Dermis blood vessel endothelial cell (primary cell): Measurements from ENCODE around the gene PLPP3. TPM values are rescaled to one million over a fixed set of nuclear protein-coding genes. Genes with fewer than 3 reads are reported as not detected.
"Not testable (repeated sequence)": the region's sequence is repeated elsewhere in the genome, so short reads cannot be mapped to it uniquely, and the experiment has no call there.

Experiments used
- DNase-seq: peaks from one replicate; pipeline ENCODE4 v3.0.0; 2010
- total RNA-seq: library from RNA; depleted of rRNA; stranded (reverse); fragments of >200 nt; gene quantifications from 2 replicates; pipeline ENCODE4 v1.2.3, GENCODE V29; 2014

Gene PLPP3
- 39.1 and 49.2 TPM in 2 replicates for total RNA-seq

- peak; percentile 93 for DNase-seq
Measured at GRCh38 chr1:56578963-56579875, at the start of gene PLPP3. TSS of gene PLPP3 (minus strand) at chr1:56579563. CDS start at chr1:56579016, 547 bp downstream.

- no peak for DNase-seq
Measured at GRCh38 chr1:56627636-56628039, 48.3 kb upstream of the PLPP3 start.

DNA sequence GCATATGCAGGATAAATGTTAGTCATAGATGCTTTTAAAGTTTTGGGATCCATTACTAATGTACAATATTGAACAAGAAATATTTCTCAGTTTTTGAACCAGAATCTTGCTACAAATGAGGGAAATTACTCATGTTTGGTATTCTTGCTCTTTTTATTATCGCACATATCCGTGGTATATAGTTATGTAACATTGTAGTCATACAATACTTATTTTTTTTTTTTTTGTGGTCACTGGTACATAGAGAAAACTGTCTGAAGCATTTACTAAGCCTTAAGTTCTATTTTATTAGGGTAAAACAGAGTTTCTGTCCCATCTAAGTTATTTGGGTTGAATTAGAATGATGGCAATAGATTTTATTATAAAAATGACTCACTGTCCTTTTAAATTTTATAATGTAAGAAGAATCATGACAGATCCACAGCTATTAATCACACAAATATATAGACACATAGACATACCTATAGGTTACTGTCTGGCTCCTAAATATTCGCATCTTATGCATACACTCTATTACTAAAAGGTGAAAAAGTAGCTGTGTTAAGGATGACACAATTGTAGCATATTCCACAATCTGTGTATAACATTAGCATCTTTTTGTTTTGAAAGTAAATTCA is 47.8 kb upstream of the PLPP3 start:
- DNase-seq: no peak

DNA sequence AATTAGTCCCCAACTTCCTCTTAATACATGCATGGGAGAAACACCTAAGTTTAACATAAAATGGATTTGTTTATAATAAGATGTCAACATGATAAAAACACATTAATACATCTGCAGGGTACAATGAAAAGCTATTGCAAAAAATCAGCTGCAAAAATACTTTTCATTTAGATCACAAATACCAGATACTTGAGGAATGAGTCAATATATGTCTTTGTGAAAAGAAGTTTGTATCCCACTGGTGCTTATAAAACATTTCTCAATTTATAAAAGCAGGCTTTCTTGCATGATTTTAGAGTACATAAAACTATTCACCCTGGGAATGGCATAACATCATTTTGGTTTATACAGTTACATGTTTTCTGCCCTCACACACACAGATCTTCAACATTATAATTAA is 47.2 kb upstream of the PLPP3 start:
- DNase-seq: no peak

DNA sequence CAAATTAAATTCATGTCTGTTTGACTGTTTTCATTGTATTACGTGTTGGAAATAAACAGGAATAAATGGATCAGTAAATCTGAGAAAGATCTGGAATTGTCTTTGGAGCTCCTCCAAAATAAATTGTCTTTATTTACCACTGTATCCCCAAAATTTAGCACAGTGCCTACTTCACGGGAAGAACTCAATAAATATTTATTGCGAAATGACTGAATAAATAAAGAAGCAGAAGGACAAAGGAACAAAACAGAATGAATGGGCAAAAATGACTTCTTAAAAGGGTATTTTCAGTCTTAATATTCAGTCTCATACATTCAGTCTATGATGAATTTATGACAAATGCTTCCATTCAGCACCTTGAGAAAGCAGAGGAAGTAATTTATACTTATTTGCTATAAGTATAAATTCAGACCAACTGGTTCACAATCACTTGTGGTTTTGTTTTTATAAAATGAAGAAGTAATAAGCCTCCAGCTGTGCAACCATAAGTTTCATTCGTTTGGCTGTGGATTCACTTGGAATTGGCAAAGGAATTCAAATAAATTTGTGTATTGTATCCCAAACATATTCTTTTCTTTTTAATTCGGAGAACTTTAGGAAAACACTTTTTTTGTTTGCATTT is 46.6 kb upstream of the PLPP3 start:
- DNase-seq: no peak

GRCh38 chr1:56617141-56617540 is 37.8 kb upstream of the PLPP3 start:
- DNase-seq: no peak

DNA sequence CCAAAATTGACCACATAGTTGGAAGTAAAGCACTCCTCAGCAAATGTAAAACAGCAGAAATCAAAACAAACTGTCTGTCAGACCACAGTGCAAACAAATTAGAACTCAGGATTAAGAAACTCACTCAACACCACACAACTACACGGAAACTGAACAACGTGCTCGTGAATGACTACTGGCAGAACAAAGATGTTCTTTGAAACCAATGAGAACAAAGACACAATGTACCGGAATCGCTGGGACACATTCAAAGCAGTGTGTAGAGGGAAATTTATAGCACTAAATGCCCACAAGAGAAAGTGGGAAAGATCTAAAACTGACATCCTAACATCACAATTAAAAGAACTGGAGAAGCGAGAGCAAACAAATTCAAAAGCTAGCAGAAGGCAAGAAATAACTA is 31.4 kb upstream of the PLPP3 start:
- DNase-seq: not testable (repeated sequence)

GRCh38 chr1:56610097-56610496 is 30.7 kb upstream of the PLPP3 start:
- DNase-seq: not testable (repeated sequence)

DNA sequence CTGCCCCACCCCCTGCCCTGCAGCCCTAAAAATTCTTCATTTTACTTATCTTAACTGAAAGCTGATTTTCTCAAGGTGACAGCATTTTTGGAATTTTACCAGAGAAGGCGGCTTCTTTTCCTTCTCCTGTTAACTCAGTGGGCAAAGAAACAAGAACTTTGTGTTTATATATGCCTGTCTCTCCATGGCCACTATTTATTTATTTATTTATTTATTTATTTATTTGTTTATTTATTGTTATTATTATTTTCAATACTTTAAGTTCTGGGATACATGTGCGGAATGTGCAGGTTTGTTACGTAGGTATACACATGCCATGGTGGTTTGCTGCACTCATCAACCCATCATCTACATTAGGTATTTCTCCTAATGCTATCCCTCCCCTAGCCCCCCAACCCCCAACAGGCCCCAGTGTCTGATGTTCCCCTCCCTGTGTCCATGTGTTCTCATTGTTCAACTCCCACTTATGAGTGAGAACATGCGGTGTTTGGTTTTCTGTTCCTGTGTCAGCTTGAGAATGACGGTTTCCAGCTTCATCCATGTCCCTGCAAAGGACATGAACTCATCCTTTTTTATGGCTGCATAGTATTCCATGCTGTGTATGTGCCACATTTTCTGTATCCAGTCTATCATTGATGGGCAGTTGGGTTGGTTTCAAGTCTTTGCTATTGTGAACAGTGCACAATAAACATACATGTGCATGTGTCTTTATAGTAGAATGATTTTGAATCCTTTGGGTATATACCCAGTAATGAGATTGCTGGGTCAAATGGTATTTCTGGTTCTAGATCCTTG is 16.2 kb upstream of the PLPP3 start:
- DNase-seq: not testable (repeated sequence)

- no peak for DNase-seq
Measured at GRCh38 chr1:56591909-56592308, 12.5 kb upstream of the PLPP3 start.

DNA sequence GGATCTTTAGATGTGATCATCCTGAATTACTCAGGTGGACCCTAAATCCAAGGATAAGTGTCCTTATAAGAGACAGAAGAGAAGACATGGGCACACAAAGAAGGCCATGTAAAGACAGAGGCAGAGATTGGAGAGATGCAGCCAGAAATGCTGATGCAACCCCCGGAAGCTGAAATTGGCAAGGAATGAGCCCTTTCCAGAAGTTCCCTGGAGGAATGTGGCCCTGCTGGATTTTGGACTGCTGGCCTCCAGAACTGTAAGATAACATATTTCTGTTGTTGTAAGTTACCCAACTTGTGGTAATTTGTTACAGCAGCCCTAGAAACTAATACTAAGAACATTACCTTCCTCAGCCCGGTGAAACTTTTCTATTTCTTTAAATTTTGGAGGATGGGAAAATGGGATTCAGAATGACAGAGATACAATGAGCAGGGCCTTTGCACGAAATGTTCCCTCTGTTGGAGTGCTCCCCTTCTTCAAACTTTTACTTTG is 11.2 kb upstream of the PLPP3 start:
- no peak for DNase-seq

GRCh38 chr1:56589369-56589768 is 10.0 kb upstream of the PLPP3 start:
- DNase-seq: no peak

DNA sequence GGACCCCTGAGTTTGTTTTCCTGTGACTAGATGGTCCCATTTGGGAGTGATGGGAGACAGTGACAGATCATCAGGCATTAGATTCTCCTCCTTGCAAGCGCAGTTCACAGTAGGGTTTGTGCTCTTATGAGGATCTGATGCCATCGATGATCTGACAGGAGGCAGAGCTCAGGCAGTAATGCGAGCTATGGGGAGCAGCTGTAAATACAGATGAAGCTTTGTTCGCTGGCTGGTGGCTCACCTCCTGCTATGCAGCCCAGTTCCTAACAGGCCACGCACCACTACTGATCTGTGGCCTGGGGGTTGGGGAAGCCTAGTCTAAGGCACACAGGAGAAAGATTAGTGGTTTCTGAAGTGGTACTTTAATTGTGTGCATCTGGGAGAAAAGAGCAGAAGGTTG is 7.1 kb upstream of the PLPP3 start:
- DNase-seq: no peak

GRCh38 chr1:56585985-56586384 is 6.6 kb upstream of the PLPP3 start:
- no peak for DNase-seq

- peak; percentile 79 for DNase-seq
Measured at GRCh38 chr1:56584910-56585528, 5.7 kb upstream of the PLPP3 start.

DNA sequence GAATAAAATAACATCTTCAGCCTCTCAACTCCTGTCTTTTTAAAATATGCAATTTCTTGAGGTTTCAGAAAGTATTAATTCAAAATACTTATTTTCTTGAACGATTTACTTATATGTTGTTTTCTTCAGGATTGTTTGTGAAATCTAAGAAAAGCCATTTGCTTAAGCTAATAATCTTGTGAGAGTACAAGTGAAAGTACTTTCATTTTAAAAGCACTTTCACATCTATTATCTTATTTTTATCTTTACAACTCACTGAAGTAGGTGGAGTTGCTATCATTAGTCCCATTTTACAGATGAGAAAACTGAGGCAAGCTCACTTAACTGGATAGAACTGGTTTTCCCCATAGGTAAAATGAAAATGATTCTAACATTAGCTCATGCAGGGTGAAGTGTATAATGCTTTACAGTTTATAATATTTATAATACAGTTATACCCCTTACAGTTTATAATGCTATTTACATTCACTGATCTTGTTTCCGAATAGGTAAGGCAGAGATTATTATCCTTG is 4.7 kb upstream of the PLPP3 start:
- DNase-seq: no peak

GRCh38 chr1:56580771-56581170 is 1.4 kb upstream of the PLPP3 start:
- no peak for DNase-seq

GRCh38 chr1:56578138-56578962 is 1.0 kb downstream of the PLPP3 start:
- DNase-seq: peak; percentile 74

DNA sequence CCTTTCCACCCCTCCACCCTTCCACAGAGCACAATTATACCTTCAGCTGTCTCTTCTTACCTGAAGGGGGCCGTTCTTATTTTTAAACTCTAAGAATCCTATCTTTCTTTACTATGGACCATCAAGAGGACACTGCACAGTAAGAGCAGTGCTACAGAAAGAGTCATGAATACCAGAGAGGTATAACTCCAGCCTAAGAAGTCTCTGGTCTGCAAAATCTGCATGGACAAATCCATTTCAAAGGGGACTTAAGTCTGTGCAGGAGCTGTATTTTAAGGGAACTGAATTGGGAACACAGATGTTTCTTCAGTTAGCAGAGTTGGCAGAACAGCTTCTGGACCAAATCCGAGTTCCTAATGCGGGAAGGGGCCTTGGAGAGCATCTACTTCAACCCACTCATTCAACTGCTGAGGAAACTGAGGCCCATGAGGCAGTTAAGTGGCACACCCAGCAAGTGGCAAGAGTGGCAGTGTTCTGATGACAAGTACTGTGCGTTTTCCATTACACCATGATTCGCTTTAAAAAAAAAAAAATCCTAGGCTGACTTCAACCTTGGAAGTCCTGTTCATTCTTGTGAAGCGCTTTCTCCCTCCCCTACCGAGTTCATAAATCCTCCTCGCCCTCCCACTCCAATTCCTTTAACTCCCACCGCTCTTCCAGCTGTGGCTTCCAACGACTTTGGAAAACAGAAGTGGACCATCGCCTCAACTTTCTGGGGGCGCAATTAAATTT is 1.8 kb downstream of the PLPP3 start:
- peak; percentile 46 for DNase-seq

GRCh38 chr1:56576880-56577405 is 2.4 kb downstream of the PLPP3 start:
- DNase-seq: peak; percentile 74
